GM19043 (cell line): Measurements from ENCODE around the gene TESK1.
"Not testable (repeated sequence)": the region's sequence is repeated elsewhere in the genome, so short reads cannot be mapped to it uniquely, and the experiment has no call there.

Source experiments
- ATAC-seq: cut with Tn5 transposase; IDR thresholded peaks from one replicate; pipeline ENCODE4 v1.9.1; 2021; ENCODE audit warnings: low read depth; ENCODE audit not compliant: unreplicated experiment

TESK1 gene

GRCh38 chr9:35577486-35577885 lies 27.6 kb upstream of the TESK1 start:
- no peak for ATAC-seq

GRCh38 chr9:35579130-35579529 lies 25.9 kb upstream of the TESK1 start:
- no peak for ATAC-seq

GRCh38 chr9:35579659-35580227 lies 25.3 kb upstream of the TESK1 start:
- ATAC-seq, result not testable (repeated sequence)

- not testable (repeated sequence) for ATAC-seq
Observed at GRCh38 chr9:35583521-35583920, 21.5 kb upstream of the TESK1 start.

- ATAC-seq, result not testable (repeated sequence)
Observed at GRCh38 chr9:35584681-35585080, 20.4 kb upstream of the TESK1 start.

GRCh38 chr9:35588506-35588905 lies 16.6 kb upstream of the TESK1 start:
- not testable (repeated sequence) for ATAC-seq

GRCh38 chr9:35593581-35593980 lies 11.5 kb upstream of the TESK1 start:
- ATAC-seq, result no peak

GRCh38 chr9:35594471-35594870 lies 10.6 kb upstream of the TESK1 start:
- no peak for ATAC-seq

- ATAC-seq, result not testable (repeated sequence)
Observed at GRCh38 chr9:35596907-35597306, 8.2 kb upstream of the TESK1 start.

GRCh38 chr9:35598866-35599590 lies 6.0 kb upstream of the TESK1 start:
- ATAC-seq, result no peak

GRCh38 chr9:35599763-35600604 lies 5.1 kb upstream of the TESK1 start:
- no peak for ATAC-seq

- ATAC-seq, result no peak
Observed at GRCh38 chr9:35603506-35603985, 1.5 kb upstream of the TESK1 start.

GRCh38 chr9:35603986-35604577 lies 980 bp upstream of the TESK1 start:
- ATAC-seq, result peak; percentile 78

GRCh38 chr9:35605351-35606137 lies 482 bp downstream of the TESK1 start:
- ATAC-seq, result peak; percentile 2

GRCh38 chr9:35606138-35606504 lies 1.1 kb downstream of the TESK1 start:
- ATAC-seq, result no peak

- no peak for ATAC-seq
Observed at GRCh38 chr9:35606726-35607125, 1.7 kb downstream of the TESK1 start.

GRCh38 chr9:35608221-35608620 lies 3.2 kb downstream of the TESK1 start:
- no peak for ATAC-seq

- no peak for ATAC-seq
Observed at GRCh38 chr9:35609001-35609819, 4.1 kb downstream of the TESK1 start.

- no peak for ATAC-seq
Observed at GRCh38 chr9:35609820-35610163, 4.7 kb downstream of the TESK1 start.
